Kidney (tissue), 14 donors: ENCODE results near the gene ADAM10. TPM values are rescaled to one million over a fixed set of nuclear protein-coding genes. Genes with fewer than 3 reads are reported as not detected.

Experiments
- DNase-seq, 5 donors: peaks; one replicate each; pipeline ENCODE4 v3.0.0-alpha.2; 2013 to 2020
- FAIRE-seq: peaks from 2 replicates; lab custom pipeline; 2012; peaks lifted over from hg19 to GRCh38; lab: Jason Lieb, UNC
- H3K27ac ChIP-seq, 2 donors: one replicate each; pipeline ENCODE4 v1.7.0; 2013; ENCODE audit warnings: low read depth in 2 of 2, low read length in 2 of 2, inconsistent platforms in 1 of 2
- H3K27me3 ChIP-seq: one replicate; pipeline ENCODE4 v1.7.1; 2013; ENCODE audit warnings: low read length, inconsistent platforms; ENCODE audit not compliant: control insufficient read depth, insufficient read depth
- H3K36me3 ChIP-seq, 3 donors: one replicate each; pipeline versions ENCODE4 v1.7.0 to v1.7.1; 2013; ENCODE audit warnings: low read length in 3 of 3, control low read depth in 1 of 3, inconsistent platforms in 1 of 3; ENCODE audit not compliant: insufficient read depth in 3 of 3, control insufficient read depth in 2 of 3
- H3K4me1 ChIP-seq, 3 donors: one replicate each; pipeline versions ENCODE4 v1.7.0 to v1.7.1; 2013; ENCODE audit warnings: low read length in 3 of 3, inconsistent platforms in 1 of 3, low read depth in 1 of 3; ENCODE audit not compliant: control insufficient read depth in 2 of 3, insufficient read depth in 2 of 3
- H3K4me3 ChIP-seq, 3 donors: one replicate each; pipeline versions ENCODE4 v1.7.0 to v1.8.1; 2013; ENCODE audit warnings: low read length in 3 of 3, control low read depth in 1 of 3, inconsistent platforms in 1 of 3
- H3K9ac ChIP-seq, 3 donors: one replicate each; pipeline versions ENCODE4 v1.7.0 to v1.7.1; 2013; ENCODE audit warnings: low read length in 3 of 3, control low read depth in 1 of 3, inconsistent platforms in 1 of 3
- H3K9me3 ChIP-seq, 3 donors: one replicate each; pipeline versions ENCODE4 v1.7.0 to v1.7.1; 2013; ENCODE audit warnings: low read length in 3 of 3, control low read depth in 1 of 3, inconsistent platforms in 1 of 3; ENCODE audit not compliant: control insufficient read depth in 2 of 3, insufficient read depth in 1 of 3
- intact Hi-C: fragments of 100-400 bp; cut with DNase I; formaldehyde crosslinking; loops from one replicate; pipeline ENCODE4 v1.11.1; 2022
- polyA plus RNA-seq: library from polyadenylated mRNA; stranded (reverse); fragments of 350-450 nt; fragmentation: Illumina TruSeq; extraction: RNeasy Lipid Tissue Mini Kit (QIAGEN cat#74804); gene quantifications from one replicate; pipeline ENCODE4 v1.2.3, GENCODE V29; 2014; ENCODE audit warnings: low read depth, low replicate concordance; ENCODE audit not compliant: insufficient read depth
- total RNA-seq: library from RNA; stranded (reverse); fragmentation: NEBNext Ultra II Directional; extraction: Animal tissue kit (Norgen Biotek cat#: 25700); gene quantifications from one replicate; pipeline ENCODE4 v1.2.1, GENCODE V29; 2021
- TF ChIP-seq, protein P1 (sequence below): IDR thresholded peaks from 3 replicates; pipeline ENCODE4 v1.5.1; 2012; ENCODE audit warnings: mild to moderate bottlenecking, moderate library complexity, borderline replicate concordance; ENCODE audit not compliant: insufficient read depth; ENCODE audit errors: extremely low read depth
- donor health status: control.
- donor health status: control.
- donor health status: control.
- donor health status: control.
- donor health status: control.
- donor health status: DM: yes; HTN: yes; CAD: no.
- donor health status: Normal renal cell carcinoma (clear cell type).

Gene ADAM10
- total and polyA plus RNA-seq, 2 donors from 2014 or later: 19.5 to 235 TPM

GRCh38 chr15:58631319-58631718 is 118.2 kb downstream of the ADAM10 start:
- no peak for DNase-seq
- FAIRE-seq: no peak
- Histone ChIP-seq H3K9me3 (no peaks in the 10 kb centered on the region), H3K27me3 (no peaks in the 10 kb centered on the region), H3K27ac (no peak overlapping the region), H3K36me3 (peaks cover 0 to 7% (median 5%) of the 10 kb centered on the region in 3 donors), H3K9ac (no peak overlapping the region), H3K4me1 (peaks cover 3 to 12% (median 8%) of the 10 kb centered on the region in 3 donors), H3K4me3 (no peak overlapping the region)
- intact Hi-C loops: no loop called here
- TF ChIP-seq, protein P1, sequence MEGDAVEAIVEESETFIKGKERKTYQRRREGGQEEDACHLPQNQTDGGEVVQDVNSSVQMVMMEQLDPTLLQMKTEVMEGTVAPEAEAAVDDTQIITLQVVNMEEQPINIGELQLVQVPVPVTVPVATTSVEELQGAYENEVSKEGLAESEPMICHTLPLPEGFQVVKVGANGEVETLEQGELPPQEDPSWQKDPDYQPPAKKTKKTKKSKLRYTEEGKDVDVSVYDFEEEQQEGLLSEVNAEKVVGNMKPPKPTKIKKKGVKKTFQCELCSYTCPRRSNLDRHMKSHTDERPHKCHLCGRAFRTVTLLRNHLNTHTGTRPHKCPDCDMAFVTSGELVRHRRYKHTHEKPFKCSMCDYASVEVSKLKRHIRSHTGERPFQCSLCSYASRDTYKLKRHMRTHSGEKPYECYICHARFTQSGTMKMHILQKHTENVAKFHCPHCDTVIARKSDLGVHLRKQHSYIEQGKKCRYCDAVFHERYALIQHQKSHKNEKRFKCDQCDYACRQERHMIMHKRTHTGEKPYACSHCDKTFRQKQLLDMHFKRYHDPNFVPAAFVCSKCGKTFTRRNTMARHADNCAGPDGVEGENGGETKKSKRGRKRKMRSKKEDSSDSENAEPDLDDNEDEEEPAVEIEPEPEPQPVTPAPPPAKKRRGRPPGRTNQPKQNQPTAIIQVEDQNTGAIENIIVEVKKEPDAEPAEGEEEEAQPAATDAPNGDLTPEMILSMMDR: no peak

- no peak for FAIRE-seq
- Histone ChIP-seq H3K27me3 (no peaks in the 10 kb centered on the region), H3K27ac (no peak overlapping the region), H3K4me1 (peaks cover 3 to 12% (median 8%) of the 10 kb centered on the region in 3 donors), H3K9ac (no peak overlapping the region), H3K9me3 (no peaks in the 10 kb centered on the region), H3K4me3 (no peak overlapping the region), H3K36me3 (peaks cover 0 to 8% (median 5%) of the 10 kb centered on the region in 3 donors)
- intact Hi-C loops: no loop called here
- DNase-seq: no peak
- TF ChIP-seq, protein P1: no peak
Observed at GRCh38 chr15:58629625-58630024, 119.9 kb downstream of the ADAM10 start.

DNA sequence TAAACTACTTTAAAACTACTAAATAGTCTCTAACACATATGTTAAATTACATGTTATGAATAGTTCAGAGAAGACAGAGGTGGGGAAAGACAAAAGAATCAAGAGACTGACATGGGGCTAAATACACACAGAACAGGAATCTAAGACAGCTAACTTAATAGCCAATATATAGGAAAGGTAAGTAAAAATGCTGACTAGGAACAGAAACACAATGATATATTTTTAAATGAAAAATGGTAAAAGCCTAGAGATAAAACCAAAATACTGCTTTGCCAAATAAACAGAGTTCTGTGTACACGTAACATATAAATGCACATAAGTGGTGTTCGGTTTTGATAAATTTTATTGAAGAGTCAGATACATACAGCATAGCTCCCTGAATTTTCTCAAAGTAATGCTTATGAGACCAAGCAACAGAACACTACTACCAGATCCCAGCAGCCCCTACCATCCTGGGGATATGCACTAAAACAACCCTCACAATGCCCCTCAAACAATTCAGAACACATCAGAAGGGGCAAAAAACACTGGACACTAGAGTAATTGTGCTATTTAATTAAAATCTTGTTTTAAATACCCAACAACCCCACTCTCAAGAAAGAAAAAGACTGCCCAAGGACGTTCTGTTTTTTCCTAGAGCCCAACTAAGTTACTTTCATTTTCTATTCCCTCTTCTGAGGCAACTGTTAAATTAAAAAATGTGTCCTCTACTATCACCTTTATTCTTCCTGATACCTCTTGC is 121.1 kb downstream of the ADAM10 start:
- H3K9me3 ChIP-seq: no peaks in the 10 kb centered on the region
- peak overlapping the region in 2 of 3 donors; percentile 72 to 83 for H3K9ac ChIP-seq
- TF ChIP-seq, protein P1: no peak
- peak overlapping the region; percentile 69 to 87 for H3K27ac ChIP-seq
- DNase-seq (no peak), FAIRE-seq (peak; percentile 42)
- intact Hi-C loops: no loop called here
- no peaks in the 10 kb centered on the region for H3K27me3 ChIP-seq
- peak overlapping the region in 2 of 3 donors; percentile 64 to 72 for H3K4me3 ChIP-seq
- H3K4me1 ChIP-seq: peaks cover 3 to 12% (median 8%) of the 10 kb centered on the region in 3 donors
- peaks cover 0 to 8% (median 5%) of the 10 kb centered on the region in 3 donors for H3K36me3 ChIP-seq
